ENCODE data around the gene EXOC3.
"Not testable (repeated sequence)": the region's sequence is repeated elsewhere in the genome, so short reads cannot be mapped to it uniquely, and the experiment has no call there.

EXOC3 gene

GRCh38 chr5:398475-399295 is 44.3 kb upstream of the EXOC3 start:
- H3K27ac ChIP-seq: no peak overlapping the region
- TF ChIP-seq ZFX (IDR thresholded peaks at IDR 0.05): no peak
- TF ChIP-seq CTCF (conservative IDR thresholded peaks at IDR 0.05): no peak

GRCh38 chr5:399296-400281 is 43.4 kb upstream of the EXOC3 start:
- H3K27ac ChIP-seq: no peak overlapping the region
- TF ChIP-seq CTCF (conservative IDR thresholded peaks at IDR 0.05): no peak
- TF ChIP-seq ZFX (IDR thresholded peaks at IDR 0.05): no peak

- H3K27ac ChIP-seq: no peak overlapping the region
Observed at GRCh38 chr5:400282-401145, 42.5 kb upstream of the EXOC3 start.

GRCh38 chr5:401146-402034 is 41.6 kb upstream of the EXOC3 start:
- TF ChIP-seq CTCF (conservative IDR thresholded peaks at IDR 0.05) (no peak), ZFX (IDR thresholded peaks at IDR 0.05) (no peak)
- no peak overlapping the region for H3K27ac ChIP-seq

More at GRCh38 chr5:400282-401145, 42.5 kb upstream of the EXOC3 start:
- TF ChIP-seq CTCF (conservative IDR thresholded peaks at IDR 0.05): no peak
- no peak for TF ChIP-seq ZFX (IDR thresholded peaks at IDR 0.05)

- not testable (repeated sequence) for H3K27ac ChIP-seq
Observed at GRCh38 chr5:402219-402614, 40.8 kb upstream of the EXOC3 start.

- TF ChIP-seq CTCF (conservative IDR thresholded peaks at IDR 0.05): no peak
- TF ChIP-seq ZFX (IDR thresholded peaks at IDR 0.05): no peak
- no peak overlapping the region for H3K27ac ChIP-seq
Observed at GRCh38 chr5:402615-403359, 40.2 kb upstream of the EXOC3 start.
